ENCODE measurements around the gene USP28.

DNA sequence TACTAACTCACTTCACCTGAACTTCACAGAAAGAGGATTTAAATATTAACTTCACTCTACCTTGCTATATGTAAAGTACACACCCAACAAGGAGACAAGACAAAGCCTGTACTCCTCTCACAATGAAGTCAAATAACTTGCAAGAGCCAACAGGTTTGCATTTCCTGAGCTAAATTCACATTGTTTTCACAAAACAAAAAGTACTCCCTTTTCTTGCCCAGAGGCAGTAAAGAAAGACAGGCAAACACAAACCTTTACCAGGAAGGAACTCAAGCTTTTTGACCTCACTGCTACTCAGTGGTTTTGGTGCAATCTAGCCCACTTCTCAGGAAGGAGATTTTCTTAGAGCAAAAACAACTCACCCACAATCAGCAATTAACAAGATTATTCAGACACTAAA lies 15.7 kb downstream of the USP28 start:
- TF ChIP-seq, protein P1, sequence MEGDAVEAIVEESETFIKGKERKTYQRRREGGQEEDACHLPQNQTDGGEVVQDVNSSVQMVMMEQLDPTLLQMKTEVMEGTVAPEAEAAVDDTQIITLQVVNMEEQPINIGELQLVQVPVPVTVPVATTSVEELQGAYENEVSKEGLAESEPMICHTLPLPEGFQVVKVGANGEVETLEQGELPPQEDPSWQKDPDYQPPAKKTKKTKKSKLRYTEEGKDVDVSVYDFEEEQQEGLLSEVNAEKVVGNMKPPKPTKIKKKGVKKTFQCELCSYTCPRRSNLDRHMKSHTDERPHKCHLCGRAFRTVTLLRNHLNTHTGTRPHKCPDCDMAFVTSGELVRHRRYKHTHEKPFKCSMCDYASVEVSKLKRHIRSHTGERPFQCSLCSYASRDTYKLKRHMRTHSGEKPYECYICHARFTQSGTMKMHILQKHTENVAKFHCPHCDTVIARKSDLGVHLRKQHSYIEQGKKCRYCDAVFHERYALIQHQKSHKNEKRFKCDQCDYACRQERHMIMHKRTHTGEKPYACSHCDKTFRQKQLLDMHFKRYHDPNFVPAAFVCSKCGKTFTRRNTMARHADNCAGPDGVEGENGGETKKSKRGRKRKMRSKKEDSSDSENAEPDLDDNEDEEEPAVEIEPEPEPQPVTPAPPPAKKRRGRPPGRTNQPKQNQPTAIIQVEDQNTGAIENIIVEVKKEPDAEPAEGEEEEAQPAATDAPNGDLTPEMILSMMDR (IDR thresholded peaks at IDR 0.05; ENCODE audit: low read length), result no peak
- TF ChIP-seq EZH2phosphoT487 (IDR thresholded peaks at IDR 0.05; ENCODE audit: low read length), result no peak
